ENCODE measurements around the gene MDP1. TPM values are rescaled to one million over a fixed set of nuclear protein-coding genes. Genes with fewer than 3 reads are reported as not detected.

Gene MDP1
- total RNA-seq, 1 experiment from 2014 or later, result 8.9 TPM

DNA sequence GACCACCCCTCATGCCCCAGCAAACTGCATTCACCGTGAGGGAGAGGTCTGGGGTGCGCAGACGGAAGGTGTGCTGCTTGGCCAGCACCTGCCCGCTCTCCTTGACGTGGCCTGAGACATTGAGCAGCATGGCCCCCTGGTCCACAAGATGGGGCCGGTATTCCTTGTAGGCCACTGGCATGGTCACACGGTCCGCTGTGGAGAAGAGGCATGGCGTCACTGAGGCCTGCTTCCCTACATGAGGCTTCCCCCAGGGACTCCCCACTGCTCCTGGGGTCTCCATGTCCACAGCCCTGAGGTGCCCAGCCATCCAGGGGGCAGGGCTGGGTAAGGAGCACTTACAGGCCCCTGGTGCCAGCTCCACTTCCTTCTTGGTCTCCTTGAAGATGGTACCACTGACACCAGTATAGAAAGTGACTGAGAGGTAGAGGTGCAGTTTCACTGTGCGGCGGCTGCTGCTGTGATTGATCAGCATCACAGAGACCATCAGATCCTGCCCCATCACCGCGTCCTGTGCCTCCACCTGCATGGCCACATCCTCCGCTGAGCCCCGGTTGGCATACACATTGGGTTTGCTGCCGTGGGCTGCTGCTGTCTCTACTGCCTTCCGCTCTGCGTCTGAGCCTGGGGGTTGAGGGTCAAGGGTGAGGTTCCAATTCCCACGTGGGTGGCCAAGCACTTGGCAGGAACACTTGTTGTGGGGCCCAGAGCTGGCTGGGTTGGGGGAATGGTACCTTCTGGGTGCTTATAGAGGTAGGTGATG lies 38.9 kb upstream of the MDP1 start:
- no peak for ATAC-seq
- H3K4me3 ChIP-seq (ENCODE audit: low read depth in 2 of 2, low read length in 2 of 2), result no peak overlapping the region
- ChIA-PET CTCF (no interaction called here), POLR2A (no interaction called here)
- H3K27me3 ChIP-seq (ENCODE audit: control insufficient read depth, insufficient read depth, low read length), result no peaks in the 10 kb centered on the region
- in situ Hi-C loops (cut with HindIII; ENCODE audit: low pct_unique_long_range_greater_than_20kb, low sequenced_read_pairs) (no loop called here), intact Hi-C loops (cut with micrococcal nuclease; ENCODE audit: unreplicated experiment) (no loop called here)
- TF ChIP-seq POLR2AphosphoS5 (IDR thresholded peaks at IDR 0.05; ENCODE audit: low read depth, low read length) (no peak), TCF7L2 (IDR thresholded peaks at IDR 0.05; ENCODE audit: low read depth, low read length) (no peak), SIN3A (IDR thresholded peaks at IDR 0.05; ENCODE audit: borderline replicate concordance, insufficient read depth, low read depth, low read length) (no peak)
- TF ChIP-seq, protein P1, sequence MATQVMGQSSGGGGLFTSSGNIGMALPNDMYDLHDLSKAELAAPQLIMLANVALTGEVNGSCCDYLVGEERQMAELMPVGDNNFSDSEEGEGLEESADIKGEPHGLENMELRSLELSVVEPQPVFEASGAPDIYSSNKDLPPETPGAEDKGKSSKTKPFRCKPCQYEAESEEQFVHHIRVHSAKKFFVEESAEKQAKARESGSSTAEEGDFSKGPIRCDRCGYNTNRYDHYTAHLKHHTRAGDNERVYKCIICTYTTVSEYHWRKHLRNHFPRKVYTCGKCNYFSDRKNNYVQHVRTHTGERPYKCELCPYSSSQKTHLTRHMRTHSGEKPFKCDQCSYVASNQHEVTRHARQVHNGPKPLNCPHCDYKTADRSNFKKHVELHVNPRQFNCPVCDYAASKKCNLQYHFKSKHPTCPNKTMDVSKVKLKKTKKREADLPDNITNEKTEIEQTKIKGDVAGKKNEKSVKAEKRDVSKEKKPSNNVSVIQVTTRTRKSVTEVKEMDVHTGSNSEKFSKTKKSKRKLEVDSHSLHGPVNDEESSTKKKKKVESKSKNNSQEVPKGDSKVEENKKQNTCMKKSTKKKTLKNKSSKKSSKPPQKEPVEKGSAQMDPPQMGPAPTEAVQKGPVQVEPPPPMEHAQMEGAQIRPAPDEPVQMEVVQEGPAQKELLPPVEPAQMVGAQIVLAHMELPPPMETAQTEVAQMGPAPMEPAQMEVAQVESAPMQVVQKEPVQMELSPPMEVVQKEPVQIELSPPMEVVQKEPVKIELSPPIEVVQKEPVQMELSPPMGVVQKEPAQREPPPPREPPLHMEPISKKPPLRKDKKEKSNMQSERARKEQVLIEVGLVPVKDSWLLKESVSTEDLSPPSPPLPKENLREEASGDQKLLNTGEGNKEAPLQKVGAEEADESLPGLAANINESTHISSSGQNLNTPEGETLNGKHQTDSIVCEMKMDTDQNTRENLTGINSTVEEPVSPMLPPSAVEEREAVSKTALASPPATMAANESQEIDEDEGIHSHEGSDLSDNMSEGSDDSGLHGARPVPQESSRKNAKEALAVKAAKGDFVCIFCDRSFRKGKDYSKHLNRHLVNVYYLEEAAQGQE (IDR thresholded peaks at IDR 0.05; ENCODE audit: insufficient read depth in 1 of 2, low read depth in 2 of 2, low read length in 1 of 2), result no peak
- TF ChIP-seq, protein P2, sequence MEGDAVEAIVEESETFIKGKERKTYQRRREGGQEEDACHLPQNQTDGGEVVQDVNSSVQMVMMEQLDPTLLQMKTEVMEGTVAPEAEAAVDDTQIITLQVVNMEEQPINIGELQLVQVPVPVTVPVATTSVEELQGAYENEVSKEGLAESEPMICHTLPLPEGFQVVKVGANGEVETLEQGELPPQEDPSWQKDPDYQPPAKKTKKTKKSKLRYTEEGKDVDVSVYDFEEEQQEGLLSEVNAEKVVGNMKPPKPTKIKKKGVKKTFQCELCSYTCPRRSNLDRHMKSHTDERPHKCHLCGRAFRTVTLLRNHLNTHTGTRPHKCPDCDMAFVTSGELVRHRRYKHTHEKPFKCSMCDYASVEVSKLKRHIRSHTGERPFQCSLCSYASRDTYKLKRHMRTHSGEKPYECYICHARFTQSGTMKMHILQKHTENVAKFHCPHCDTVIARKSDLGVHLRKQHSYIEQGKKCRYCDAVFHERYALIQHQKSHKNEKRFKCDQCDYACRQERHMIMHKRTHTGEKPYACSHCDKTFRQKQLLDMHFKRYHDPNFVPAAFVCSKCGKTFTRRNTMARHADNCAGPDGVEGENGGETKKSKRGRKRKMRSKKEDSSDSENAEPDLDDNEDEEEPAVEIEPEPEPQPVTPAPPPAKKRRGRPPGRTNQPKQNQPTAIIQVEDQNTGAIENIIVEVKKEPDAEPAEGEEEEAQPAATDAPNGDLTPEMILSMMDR (IDR thresholded peaks at IDR 0.05), result no peak
- H3K27ac ChIP-seq (ENCODE audit: low read length), result no peak overlapping the region
- H3K4me1 ChIP-seq (ENCODE audit: control insufficient read depth, insufficient read depth, low read length), result no peaks in the 10 kb centered on the region
- no peaks in the 10 kb centered on the region for H3K9me3 ChIP-seq (ENCODE audit: control insufficient read depth, insufficient read depth, low read depth, low read length)
- no TSS peak for BruUV-seq (replicated peaks)
- H3K36me3 ChIP-seq (ENCODE audit: control insufficient read depth, insufficient read depth, low read length), result no peaks in the 10 kb centered on the region
- DNase-seq (ENCODE audit: low read depth, low spot score), result no peak

DNA sequence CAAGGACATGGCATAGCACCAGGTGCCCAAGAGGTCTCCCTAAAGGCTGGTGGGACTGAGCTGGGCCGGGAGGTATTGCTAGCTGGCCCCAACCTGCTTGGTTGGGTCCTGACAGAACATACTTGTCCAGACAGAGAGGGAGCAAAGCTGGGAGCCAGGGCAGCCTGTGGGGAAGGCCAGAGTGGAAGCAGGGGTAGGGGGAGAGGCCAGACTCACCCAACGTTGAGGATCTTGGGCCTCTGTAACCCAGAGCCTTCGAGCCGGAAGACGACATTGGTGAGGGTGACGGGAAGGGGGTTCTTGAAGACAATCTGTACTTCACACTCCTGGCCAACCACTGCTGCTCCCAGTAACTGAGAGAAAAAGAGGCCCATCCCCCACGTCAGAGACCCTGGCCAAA lies 38.1 kb upstream of the MDP1 start:
- in situ Hi-C loops (cut with HindIII; ENCODE audit: low pct_unique_long_range_greater_than_20kb, low sequenced_read_pairs), result no loop called here
- DNase-seq (ENCODE audit: low read depth, low spot score), result no peak
- Histone ChIP-seq H3K4me3 (ENCODE audit: low read depth in 2 of 2, low read length in 2 of 2) (no peak overlapping the region), H3K27ac (ENCODE audit: low read length) (no peak overlapping the region), H3K36me3 (ENCODE audit: control insufficient read depth, insufficient read depth, low read length) (no peaks in the 10 kb centered on the region), H3K9me3 (ENCODE audit: control insufficient read depth, insufficient read depth, low read depth, low read length) (no peaks in the 10 kb centered on the region), H3K4me1 (ENCODE audit: control insufficient read depth, insufficient read depth, low read length) (no peaks in the 10 kb centered on the region), H3K27me3 (ENCODE audit: control insufficient read depth, insufficient read depth, low read length) (no peaks in the 10 kb centered on the region)
- no peak for ATAC-seq
- BruUV-seq (replicated peaks), result no TSS peak
- ChIA-PET CTCF (no interaction called here), POLR2A (no interaction called here)
- no peak for TF ChIP-seq SIN3A (IDR thresholded peaks at IDR 0.05; ENCODE audit: borderline replicate concordance, insufficient read depth, low read depth, low read length)
- no peak for TF ChIP-seq TCF7L2 (IDR thresholded peaks at IDR 0.05; ENCODE audit: low read depth, low read length)
- TF ChIP-seq, protein P1 (IDR thresholded peaks at IDR 0.05; ENCODE audit: insufficient read depth in 1 of 2, low read depth in 2 of 2, low read length in 1 of 2), result no peak
- TF ChIP-seq, protein P2 (IDR thresholded peaks at IDR 0.05), result no peak
- no peak for TF ChIP-seq POLR2AphosphoS5 (IDR thresholded peaks at IDR 0.05; ENCODE audit: low read depth, low read length)
- intact Hi-C loops (cut with micrococcal nuclease; ENCODE audit: unreplicated experiment), result no loop called here

Measured in Panc1 (cell line).